Type B pancreatic cell (in vitro differentiated cells): Measurements from ENCODE around the gene TSHZ2. TPM values are rescaled to one million over a fixed set of nuclear protein-coding genes. Genes with fewer than 3 reads are reported as not detected.
A peak's percentile ranks its signal among the peaks of the same experiment; 100 is the strongest.

Experiments
- DNase-seq: peaks from one replicate; pipeline ENCODE4 v3.0.0; 2021; ENCODE audit warnings: mixed read lengths; ENCODE audit not compliant: unreplicated experiment; ENCODE audit errors: extremely low spot score
- H3K27ac Mint-ChIP-seq: 2 replicates; pipeline ENCODE4 v1.8.0; 2021; ENCODE audit warnings: mild to moderate bottlenecking, mixed read lengths
- H3K27me3 Mint-ChIP-seq: 2 replicates; pipeline ENCODE4 v1.8.0; 2021; ENCODE audit warnings: mixed read lengths
- H3K36me3 Mint-ChIP-seq: 2 replicates; pipeline ENCODE4 v1.8.0; 2021; ENCODE audit warnings: mixed read lengths
- H3K4me1 Mint-ChIP-seq: one replicate; pipeline ENCODE4 v1.8.0; 2021; ENCODE audit warnings: mixed read lengths; ENCODE audit not compliant: unreplicated experiment
- H3K4me3 Mint-ChIP-seq: 2 replicates; pipeline ENCODE4 v1.8.0; 2021; ENCODE audit warnings: mild to moderate bottlenecking, mixed read lengths
- H3K9me3 Mint-ChIP-seq: 2 replicates; pipeline ENCODE4 v1.8.0; 2021; ENCODE audit warnings: mixed read lengths
- total RNA-seq: library from RNA; stranded (reverse); gene quantifications from 2 replicates; pipeline ENCODE4 v1.2.1, GENCODE V29; 2021; ENCODE audit warnings: low replicate concordance
- TF ChIP-seq, protein P1 (sequence below): fragments of 200-600 bp; sonication (generic); conservative IDR thresholded peaks from 2 replicates; pipeline ENCODE4 v1.5.0; 2021; ENCODE audit warnings: antibody characterized with exemption, mild to moderate bottlenecking

Gene TSHZ2
- total RNA-seq, 1 donor from 2014 or later = 45.5 TPM

DNA sequence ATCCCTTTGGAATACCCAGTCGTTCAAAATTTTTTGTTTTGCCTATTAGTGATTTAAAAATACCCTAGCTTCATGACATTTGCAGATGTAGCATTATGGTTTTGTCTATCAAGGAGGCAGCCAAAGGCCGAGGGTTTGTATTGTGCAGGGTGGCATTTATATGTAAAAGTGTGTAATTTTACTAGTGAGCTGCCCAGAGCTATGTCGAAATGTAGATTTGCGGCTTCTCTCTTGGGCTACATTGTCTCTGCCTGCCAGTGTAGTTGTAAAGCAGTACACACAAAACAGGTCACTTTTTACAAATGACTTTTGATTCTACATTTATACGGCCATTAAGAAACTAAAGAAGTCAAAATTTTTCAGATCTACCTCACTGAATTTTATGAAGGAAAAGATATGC is 87.7 kb downstream of the TSHZ2 start:
- Mint-ChIP-seq H3K4me1 (peaks cover 5% of the 10 kb centered on the region), H3K4me3 (no peak overlapping the region), H3K27me3 (no peaks in the 10 kb centered on the region), H3K9me3 (no peaks in the 10 kb centered on the region), H3K27ac (no peak overlapping the region), H3K36me3 (peaks cover 29% of the 10 kb centered on the region)
- DNase-seq = no peak
- TF ChIP-seq, protein P1, sequence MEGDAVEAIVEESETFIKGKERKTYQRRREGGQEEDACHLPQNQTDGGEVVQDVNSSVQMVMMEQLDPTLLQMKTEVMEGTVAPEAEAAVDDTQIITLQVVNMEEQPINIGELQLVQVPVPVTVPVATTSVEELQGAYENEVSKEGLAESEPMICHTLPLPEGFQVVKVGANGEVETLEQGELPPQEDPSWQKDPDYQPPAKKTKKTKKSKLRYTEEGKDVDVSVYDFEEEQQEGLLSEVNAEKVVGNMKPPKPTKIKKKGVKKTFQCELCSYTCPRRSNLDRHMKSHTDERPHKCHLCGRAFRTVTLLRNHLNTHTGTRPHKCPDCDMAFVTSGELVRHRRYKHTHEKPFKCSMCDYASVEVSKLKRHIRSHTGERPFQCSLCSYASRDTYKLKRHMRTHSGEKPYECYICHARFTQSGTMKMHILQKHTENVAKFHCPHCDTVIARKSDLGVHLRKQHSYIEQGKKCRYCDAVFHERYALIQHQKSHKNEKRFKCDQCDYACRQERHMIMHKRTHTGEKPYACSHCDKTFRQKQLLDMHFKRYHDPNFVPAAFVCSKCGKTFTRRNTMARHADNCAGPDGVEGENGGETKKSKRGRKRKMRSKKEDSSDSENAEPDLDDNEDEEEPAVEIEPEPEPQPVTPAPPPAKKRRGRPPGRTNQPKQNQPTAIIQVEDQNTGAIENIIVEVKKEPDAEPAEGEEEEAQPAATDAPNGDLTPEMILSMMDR = no peak

DNA sequence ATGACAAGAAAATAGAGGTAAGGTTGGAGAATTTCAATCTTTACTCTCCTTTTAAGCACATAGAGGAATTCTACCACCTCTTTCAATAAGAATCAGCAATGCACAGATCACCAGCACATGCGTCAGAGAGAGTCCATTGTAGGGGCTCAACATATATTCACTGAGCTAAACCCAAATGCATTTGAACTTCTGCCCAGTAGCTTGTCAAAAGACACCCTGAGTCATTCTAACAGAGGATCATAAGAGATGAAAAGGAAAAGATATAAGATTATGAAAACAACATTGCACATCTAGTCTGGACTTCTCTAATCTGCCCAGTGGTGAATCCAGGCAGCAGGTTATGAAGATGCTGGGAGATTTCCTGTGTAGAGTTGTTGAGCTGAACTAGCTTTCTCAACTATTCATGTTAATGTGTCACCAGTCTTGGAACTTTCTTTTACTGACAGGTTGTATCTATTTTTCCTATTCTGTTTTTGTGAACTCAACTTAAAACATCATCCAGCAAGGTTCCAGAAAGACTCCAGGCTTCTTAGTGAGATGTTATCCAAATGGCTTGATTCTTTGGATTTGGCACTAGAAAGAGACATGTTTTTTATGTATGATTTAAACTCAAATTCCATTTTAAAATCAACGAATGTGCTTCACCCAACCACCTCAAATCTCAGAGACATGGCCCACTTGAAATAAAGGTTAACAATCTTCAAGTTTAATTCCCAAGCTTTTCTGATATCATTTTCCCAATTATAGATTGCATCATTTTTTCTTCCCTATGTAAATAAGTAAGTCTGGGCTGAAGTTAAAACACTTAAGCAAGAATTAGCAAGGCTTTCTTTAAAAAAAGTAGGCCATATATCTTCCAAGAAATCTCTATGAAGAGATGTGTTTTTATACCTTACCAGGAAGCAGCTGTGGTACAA is 89.3 kb downstream of the TSHZ2 start:
- TF ChIP-seq, protein P1 = no peak
- Mint-ChIP-seq H3K27ac (no peak overlapping the region), H3K9me3 (no peaks in the 10 kb centered on the region), H3K36me3 (peaks cover 26% of the 10 kb centered on the region), H3K4me1 (peaks cover 5% of the 10 kb centered on the region), H3K27me3 (no peaks in the 10 kb centered on the region), H3K4me3 (no peak overlapping the region)
- DNase-seq = no peak

DNA sequence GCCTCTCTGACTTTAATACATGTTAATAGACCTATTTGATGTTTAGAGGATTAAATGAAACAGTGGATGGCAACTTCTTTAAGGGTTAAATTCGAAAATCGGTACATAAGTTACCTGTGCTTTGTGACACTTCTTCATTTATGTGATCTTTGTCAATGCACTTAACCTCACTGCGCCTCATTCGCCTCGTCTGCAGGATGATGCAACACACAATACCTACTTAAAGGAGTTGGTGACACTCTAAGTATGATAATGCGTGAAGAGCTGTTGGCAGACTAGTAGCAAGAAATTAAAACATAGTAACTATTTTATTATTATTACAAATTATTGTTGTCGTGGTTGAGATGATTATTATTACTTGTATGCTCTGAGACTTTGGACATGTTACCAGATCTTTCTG is 92.8 kb downstream of the TSHZ2 start:
- peaks cover 12% of the 10 kb centered on the region for H3K27me3 Mint-ChIP-seq
- DNase-seq = no peak
- peaks cover 30% of the 10 kb centered on the region for H3K4me1 Mint-ChIP-seq
- TF ChIP-seq, protein P1 = no peak
- H3K4me3 Mint-ChIP-seq = no peak overlapping the region
- no peak overlapping the region for H3K27ac Mint-ChIP-seq
- peaks cover 32% of the 10 kb centered on the region for H3K36me3 Mint-ChIP-seq
- H3K9me3 Mint-ChIP-seq = peaks cover 19% of the 10 kb centered on the region

DNA sequence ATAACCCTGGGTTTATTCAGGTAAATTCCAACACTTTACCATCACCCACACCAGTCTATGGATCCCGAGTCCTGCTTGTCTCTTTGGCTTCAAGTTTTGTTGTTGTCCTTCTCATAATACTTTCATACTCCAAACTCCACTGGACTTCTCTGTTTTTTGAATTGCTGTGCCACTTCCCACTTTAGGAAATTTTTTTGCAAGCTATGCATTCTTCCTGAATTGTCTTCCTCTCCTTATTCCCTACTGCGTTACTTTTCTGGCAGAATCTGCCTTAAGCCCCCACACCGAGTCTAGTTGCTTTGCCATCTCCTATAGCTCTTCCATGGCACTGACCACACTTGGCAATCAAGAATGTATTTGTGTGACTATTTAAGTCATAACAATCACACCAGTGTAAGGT is 96.1 kb downstream of the TSHZ2 start:
- no peak for DNase-seq
- H3K27me3 Mint-ChIP-seq = peaks cover 12% of the 10 kb centered on the region
- no peak overlapping the region for H3K27ac Mint-ChIP-seq
- TF ChIP-seq, protein P1 = no peak
- peaks cover 39% of the 10 kb centered on the region for H3K4me1 Mint-ChIP-seq
- H3K4me3 Mint-ChIP-seq = no peak overlapping the region
- peaks cover 19% of the 10 kb centered on the region for H3K9me3 Mint-ChIP-seq
- peaks cover 24% of the 10 kb centered on the region for H3K36me3 Mint-ChIP-seq

DNA sequence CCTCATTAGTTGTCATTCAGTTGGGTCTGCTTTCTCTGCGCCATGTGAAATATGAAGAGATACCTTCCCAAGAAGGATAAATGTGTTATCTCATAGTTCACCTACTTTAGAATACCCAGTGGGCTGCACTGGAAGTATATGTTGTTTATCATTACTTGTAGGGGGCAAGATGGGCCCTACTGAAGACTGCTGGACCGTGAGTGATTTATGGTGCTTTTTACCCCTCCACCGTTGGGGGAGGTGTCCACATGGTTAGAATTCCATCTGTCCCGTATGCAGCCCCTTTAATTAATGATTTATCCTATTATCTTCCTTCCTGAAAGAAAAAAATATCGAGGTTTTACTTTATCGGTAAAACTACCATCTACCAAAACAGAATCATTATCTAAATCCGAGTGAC is 97.0 kb downstream of the TSHZ2 start:
- Mint-ChIP-seq H3K9me3 (peaks cover 19% of the 10 kb centered on the region), H3K36me3 (peaks cover 24% of the 10 kb centered on the region), H3K4me3 (peak overlapping the region; percentile 4), H3K27ac (no peak overlapping the region), H3K4me1 (peaks cover 45% of the 10 kb centered on the region), H3K27me3 (peaks cover 12% of the 10 kb centered on the region)
- DNase-seq = no peak
- TF ChIP-seq, protein P1 = no peak
